ENCODE data around the gene FAM219B. TPM values are rescaled to one million over a fixed set of nuclear protein-coding genes. Genes with fewer than 3 reads are reported as not detected.
"Not testable (repeated sequence)": the region's sequence is repeated elsewhere in the genome, so short reads cannot be mapped to it uniquely, and the experiment has no call there.

The FAM219B gene
- total RNA-seq, 1 donor from 2014 or later: 36.3 TPM

- no peak for DNase-seq (ENCODE audit: low read depth)
- no peak for TF ChIP-seq CTCF (conservative IDR thresholded peaks at IDR 0.05; ENCODE audit: low read depth, low read length)
- no peak overlapping the region for H3K4me3 ChIP-seq (ENCODE audit: low read depth, low read length)
These were observed 17.9 kb downstream of the FAM219B start for GRCh38 chr15:74888716-74889115.

GRCh38 chr15:74887537-74888193 is 19.0 kb downstream of the FAM219B start:
- not testable (repeated sequence) for DNase-seq (ENCODE audit: low read depth); H3K4me3 ChIP-seq (ENCODE audit: low read depth, low read length)

GRCh38 chr15:74885461-74885860 is 21.2 kb downstream of the FAM219B start:
- no peak for DNase-seq (ENCODE audit: low read depth)
- TF ChIP-seq CTCF (conservative IDR thresholded peaks at IDR 0.05; ENCODE audit: low read depth, low read length): no peak
- H3K4me3 ChIP-seq (ENCODE audit: low read depth, low read length): no peak overlapping the region

GRCh38 chr15:74884428-74885223 is 22.0 kb downstream of the FAM219B start:
- H3K4me3 ChIP-seq (ENCODE audit: low read depth, low read length): no peak overlapping the region
- no peak for DNase-seq (ENCODE audit: low read depth)
- TF ChIP-seq CTCF (conservative IDR thresholded peaks at IDR 0.05; ENCODE audit: low read depth, low read length): no peak

GRCh38 chr15:74882528-74882927 is 24.1 kb downstream of the FAM219B start:
- DNase-seq (ENCODE audit: low read depth): no peak
- no peak overlapping the region for H3K4me3 ChIP-seq (ENCODE audit: low read depth, low read length)
- TF ChIP-seq CTCF (conservative IDR thresholded peaks at IDR 0.05; ENCODE audit: low read depth, low read length): no peak

GRCh38 chr15:74878273-74878672 is 28.4 kb downstream of the FAM219B start:
- DNase-seq (ENCODE audit: low read depth): no peak
- no peak for TF ChIP-seq CTCF (conservative IDR thresholded peaks at IDR 0.05; ENCODE audit: low read depth, low read length)
- no peak overlapping the region for H3K4me3 ChIP-seq (ENCODE audit: low read depth, low read length)

GRCh38 chr15:74873756-74874424 is 32.8 kb downstream of the FAM219B start:
- no peak for DNase-seq (ENCODE audit: low read depth)
- peak overlapping the region; percentile 94 for H3K4me3 ChIP-seq (ENCODE audit: low read depth, low read length)
- no peak for TF ChIP-seq CTCF (conservative IDR thresholded peaks at IDR 0.05; ENCODE audit: low read depth, low read length)

Measured in epithelial cell of proximal tubule (primary cell).